Stimulated activated CD8-positive, alpha-beta memory T cell treated with anti-CD3 and anti-CD28 coated beads, Interleukin-12 subunit alpha, Interleukin-12 subunit beta, amount 100 ng/mL, for 24 hours (primary cell): ENCODE results near the gene BCAS1.
"Not testable (repeated sequence)": the region's sequence is repeated elsewhere in the genome, so short reads cannot be mapped to it uniquely, and the experiment has no call there.

Source experiments
- DNase-seq: peaks from one replicate; pipeline ENCODE4 v3.0.0-alpha.2; 2020; ENCODE audit errors: extremely low read depth

Gene BCAS1

DNA sequence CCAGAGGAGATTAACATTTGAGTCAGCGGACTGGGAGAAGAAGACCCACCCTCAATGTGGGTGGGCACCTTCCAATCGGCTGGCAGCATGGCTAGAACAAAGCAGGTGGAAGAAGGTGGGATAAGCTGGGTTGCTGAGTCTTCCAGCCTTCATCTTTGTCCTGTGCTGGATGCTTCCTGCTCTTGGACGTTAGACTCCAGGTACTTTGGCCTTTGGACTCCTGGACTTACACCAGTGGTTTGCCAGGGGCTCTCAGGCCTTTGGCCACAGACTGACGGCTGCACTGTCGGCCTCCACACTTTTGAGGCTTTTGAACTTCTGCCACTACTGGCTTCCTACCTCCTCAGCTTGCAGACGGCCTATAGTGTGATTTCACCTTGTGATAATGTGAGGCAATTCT is 50.8 kb downstream of the BCAS1 start:
- no peak for DNase-seq

DNA sequence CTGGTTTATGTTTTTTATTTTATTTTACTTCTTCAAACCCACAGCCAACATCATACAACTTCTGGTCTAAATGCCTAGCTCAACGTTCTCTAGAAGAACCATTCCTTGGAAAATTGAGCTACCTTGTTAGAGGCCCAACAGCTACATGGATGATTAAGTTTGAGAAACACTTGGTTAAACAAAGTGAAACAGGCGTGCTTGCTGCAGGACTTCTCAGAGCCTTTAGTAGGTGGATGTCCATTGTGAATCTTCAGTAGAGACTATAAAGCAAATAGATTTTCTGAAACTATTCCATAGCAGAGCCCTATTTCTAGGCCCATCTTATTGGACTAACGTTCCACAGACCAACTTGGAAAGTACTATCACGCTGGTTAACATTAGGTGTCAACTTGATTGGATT is 51.3 kb downstream of the BCAS1 start:
- DNase-seq, result no peak

DNA sequence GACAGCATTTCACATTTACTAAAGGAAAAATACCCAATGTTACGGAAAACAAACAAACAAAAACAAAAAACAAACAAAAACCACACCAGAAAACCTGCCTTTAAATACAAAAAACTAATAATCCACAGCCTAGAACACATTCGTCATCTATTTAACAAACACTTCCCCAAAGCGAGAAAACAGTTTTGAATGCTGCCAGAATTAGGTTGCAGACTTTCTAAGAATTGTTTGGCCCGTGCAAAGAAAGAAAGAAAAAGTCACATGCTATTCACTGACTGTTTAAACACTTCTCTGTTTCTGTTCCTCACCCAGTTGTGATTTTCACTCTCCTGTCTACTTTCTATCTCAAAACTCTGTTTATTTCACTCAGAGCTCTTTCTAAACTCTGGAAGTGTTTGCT is 52.5 kb downstream of the BCAS1 start:
- DNase-seq, result no peak

DNA sequence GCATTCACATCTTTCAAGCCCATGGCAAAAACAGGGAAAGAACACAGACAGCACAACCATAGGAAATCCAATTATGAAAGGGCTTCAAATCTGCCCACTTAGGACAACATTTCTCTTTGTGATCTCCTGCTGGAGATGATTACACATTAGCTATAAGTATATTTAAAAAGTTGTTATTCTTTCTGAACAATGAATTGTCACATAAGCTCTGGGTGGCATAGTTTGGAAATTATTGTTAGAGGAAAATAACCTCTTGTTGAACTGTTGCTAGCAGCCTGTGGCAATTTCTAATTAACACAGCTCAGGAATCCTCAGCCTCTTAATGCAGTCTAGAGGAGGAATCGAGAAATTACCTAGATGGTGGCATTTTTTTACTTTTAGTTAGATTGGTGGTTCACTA is 54.9 kb downstream of the BCAS1 start:
- DNase-seq, result no peak

DNA sequence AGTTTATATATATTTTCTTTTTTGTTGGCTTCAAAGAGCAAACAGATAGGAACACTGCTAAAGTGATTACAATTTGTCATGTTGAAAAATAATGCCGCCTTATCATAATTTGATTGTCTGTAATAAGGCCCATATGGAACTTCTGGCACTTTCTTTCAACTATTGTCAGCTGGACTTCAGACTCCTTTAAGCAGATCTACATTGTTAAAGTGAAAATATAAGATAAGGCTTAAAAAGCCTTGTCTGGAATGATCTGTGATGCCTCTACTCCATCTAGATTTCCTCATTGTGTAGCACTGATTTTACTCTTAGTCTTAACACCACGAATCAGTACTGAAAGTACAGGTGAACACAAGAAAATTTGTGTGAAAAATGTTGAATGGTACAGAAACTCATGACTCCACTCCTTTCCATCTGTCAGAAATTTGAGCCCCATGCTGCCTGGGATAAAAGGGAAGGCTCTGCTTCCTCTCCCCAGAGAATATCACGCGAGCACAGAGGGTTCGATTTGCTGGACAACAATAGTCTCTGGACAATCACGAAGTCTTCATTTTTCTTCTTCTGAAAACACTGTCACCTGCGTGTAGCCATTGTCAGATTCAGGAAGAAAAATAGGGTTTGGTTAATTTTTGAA is 56.0 kb downstream of the BCAS1 start:
- no peak for DNase-seq

DNA sequence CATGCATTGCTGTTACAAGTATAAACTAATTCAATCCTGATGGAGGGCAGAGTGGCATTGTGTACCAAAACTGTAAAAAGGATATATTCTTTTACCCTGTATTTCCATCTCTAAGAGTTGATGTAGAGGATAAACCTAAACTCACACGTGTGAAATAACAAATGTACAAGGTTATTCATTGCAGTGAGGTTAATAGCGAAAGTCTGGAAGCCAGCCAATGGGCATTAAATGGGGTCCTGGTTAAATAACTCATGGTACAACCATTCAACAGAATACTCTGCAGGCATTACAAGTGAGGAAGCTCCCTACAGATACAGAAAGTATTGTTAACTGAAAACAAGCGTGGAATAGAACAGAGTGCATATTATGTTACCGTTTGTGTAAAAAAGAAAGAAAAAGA is 56.9 kb downstream of the BCAS1 start:
- DNase-seq, result no peak

DNA sequence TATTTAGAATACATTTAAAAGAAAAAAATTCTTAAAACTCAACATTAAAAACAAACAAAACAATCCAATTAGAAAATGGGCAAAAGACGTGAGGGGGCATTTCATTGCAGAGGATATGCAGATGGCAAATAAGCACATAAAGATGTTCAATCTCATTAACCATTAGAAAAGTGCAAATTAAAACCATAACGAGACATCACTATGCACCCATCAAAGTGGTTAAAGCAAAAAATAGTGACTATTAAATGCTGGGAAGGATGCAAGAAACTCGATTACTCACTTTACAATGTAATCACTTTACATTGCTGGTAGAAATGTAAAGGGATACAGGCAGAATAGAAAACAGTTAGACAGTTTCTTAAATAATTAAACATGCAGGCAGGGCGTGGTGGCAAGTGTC is 59.0 kb downstream of the BCAS1 start:
- no peak for DNase-seq

DNA sequence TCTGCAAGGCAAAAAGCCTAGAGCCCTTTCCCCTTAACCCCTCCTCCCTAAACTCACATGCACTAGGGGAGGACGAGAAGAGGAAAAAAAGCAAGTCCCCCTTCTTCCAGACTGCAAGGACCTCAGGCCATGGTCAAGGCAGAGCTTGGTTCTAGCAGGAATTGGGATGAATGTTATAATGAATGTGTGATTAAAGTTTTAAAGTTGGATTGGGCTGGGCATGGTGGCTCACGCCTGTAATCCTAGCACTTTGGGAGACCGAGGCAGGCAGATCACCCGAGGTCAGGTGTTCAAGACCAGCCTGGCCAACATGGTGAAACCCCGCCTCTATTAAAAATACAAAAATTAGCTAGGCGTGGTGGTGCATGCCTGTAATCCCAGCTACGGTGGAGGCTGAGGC is 64.2 kb downstream of the BCAS1 start:
- not testable (repeated sequence) for DNase-seq

DNA sequence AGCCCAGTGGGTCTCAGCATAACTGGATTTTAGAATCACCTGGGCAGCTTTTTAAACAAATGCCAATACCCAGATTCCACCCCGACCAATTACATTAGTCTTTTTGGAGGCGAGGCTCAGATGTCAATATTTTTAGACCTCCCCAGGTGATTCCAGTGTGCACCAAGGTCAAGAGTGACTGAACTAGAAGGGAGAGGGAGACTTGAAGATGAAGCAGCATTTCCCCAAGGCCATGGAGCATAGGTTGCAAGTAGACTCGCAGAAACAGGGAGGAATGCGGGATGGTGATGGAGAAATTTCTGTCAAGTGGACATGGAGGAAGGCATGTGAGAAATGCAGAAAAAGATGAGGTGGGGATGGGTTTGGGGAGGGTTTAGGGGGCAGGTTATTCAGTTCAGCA is 64.9 kb downstream of the BCAS1 start:
- no peak for DNase-seq

DNA sequence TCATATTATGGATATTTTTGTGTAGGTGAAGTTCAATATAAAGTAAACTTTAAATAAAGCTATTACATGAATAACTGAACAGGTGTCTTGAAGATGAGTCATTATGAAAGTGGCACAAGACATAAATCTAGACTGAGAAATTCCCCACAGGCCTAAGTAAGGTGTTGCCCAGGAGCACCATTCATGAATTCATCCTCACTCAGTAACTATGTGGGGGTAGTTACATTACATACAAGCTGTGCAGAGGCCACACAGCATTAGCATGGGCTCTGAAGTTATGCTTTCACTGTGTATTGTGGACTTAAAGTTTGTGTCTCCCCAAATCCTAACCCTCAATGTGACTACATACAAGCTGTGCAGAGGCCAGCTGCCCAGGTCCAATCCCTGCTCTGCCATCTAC is 65.9 kb downstream of the BCAS1 start:
- no peak for DNase-seq

DNA sequence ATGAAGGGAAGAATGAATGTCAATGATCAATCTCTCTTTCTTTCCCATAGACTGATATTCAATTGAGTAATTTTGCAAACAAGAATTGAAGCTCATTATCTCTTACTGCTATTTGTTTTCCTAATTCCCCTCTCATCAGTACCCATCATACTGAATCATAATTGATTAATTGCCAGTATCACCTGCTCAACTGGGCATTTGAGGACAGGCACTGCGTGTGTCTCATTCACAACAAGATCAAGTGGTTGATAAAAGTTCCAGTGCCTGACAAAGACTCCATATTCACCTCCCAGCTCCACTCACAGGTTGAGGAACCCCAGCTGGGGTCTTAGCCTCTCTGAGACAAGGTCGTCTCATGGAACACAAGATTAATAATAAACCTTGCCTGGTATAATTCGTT is 67.7 kb downstream of the BCAS1 start:
- DNase-seq, result no peak

DNA sequence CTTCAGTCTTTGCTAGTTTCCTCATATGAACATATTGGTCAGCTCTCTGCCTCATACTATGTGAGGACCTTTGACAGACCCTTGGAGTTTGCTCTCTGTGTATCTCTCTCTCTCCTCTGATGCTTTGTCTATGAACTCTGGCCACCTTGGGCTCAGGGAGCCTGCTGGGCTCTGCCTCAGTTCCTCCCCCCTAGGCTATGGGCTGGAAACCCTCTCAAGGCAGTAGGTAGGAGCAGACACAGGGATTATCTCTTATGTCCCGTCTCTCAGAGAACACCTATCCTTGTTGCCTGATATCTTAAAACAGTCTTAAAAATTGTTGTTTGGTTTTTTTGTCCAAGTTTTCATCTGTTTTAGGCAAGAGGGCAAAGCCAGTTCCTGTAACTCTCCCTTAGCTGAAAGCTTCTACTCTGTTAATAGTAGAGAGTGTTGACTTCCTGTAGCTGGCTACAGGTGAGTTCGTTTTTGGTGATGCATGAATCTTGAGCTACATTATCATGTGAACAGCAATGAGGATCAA is 68.3 kb downstream of the BCAS1 start:
- no peak for DNase-seq

DNA sequence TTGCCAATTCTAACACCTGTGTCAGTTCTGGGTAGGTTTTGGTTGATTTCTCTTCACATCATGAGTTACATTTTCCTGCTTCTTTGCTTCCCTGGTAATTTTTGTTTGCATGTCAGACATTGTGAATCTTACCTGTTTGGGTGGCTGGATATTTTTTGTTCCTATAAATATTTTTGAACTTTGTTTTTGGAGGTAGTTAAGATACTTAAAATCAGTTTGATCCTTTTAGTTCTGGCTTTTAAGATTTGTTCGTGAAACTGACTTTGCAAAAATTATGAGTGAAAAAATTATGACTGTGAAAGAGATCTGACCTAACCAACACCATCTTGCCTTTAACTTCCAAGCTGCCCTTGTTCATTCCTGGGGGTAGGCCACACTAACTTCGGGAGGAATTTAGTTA is 69.5 kb downstream of the BCAS1 start:
- DNase-seq, result no peak

DNA sequence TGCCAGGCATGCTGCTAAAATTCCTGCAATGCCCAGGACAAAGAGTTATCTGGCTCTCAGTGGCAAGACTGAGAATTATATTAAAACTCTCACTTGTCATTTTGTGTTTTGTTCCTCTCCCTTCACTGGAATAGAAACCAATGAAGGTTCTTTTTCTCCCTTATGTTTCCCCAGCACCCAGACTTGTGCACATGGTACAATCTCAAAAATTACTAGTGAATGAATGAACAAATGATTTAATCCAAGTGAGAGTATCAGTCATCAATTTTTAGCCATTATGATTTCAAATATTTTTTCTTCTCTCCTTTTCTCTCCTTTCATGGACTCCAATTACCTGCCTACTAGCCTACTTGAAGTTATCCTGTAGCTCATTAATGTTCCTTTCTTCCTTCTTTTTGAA is 70.1 kb downstream of the BCAS1 start:
- no peak for DNase-seq

DNA sequence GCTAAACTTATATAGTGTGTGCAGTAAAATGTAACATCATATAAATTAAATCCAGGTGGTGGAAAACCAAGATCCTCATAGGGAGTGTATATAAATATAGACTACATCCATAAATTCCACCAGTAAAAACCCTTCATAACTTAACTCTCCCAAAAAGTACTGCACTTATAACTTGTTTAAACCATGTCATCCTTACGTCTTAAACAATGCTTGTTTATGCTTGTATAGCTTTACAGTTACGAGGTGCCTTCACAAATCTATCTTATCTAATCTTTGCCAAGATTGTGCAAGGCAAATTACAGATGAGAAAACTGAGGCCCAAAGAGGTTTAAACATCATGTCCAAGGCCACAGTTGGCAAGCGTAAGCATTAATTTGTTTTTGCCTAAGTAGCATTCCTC is 71.3 kb downstream of the BCAS1 start:
- no peak for DNase-seq

DNA sequence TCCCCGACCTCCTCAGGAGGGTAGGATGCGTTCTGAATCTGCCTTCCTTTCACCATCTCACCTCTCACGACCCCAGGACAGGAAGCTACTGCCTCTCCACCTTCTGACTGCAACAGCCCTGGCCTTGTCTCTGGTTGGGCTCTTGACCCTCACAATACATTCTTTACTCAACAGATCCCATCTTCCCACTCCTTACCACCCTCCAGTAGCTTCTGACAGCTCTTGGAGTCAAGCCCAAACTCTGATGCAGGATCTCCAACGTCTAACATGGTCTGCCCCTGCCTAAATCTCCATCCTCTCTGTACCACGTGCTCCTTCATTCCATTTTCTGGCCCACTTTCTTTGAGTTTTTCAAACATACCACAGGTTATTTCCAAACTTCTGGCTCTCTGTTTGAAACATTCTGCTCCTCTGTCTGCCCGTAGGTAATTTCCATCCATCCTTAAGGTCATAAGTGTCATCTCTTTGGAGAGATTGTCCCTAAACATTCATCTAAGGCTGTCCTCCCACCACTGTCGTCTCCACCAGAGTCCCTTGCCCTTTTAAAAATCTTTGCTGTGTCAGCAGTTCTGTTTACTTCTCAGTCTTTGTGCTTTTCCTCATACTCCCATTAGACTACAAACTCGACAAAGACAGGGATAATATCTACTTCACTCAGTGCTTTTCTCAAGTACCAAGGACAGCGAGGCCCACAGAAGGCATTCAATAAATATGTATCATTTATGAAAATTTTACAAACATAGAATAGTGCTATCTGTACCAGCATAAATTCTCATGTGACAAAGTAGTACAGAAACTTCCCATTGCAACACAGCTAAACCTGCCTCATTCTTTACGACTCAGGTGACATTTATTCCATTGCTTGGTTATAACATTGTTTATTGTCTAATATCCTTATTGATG is 73.6 kb downstream of the BCAS1 start:
- no peak for DNase-seq

DNA sequence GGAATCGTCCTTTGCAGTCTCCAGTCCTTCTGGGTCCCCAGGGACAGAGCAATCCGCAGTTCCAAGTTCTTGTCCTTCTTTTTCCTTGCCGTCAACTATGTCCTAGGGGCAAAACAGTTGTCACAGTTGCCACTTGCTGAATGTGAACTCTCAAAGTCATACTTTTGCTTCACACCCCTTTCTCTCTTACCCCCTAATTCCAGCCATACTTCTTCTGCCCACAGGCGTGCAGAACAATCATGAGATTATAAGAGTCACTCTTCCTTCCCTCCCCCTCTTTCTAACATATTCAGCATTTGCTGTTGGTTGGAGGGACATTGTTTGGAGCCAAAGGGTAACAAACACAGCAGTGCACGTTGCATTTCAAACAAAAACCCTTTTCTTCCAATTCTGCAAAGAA is 74.4 kb downstream of the BCAS1 start:
- DNase-seq, result no peak

DNA sequence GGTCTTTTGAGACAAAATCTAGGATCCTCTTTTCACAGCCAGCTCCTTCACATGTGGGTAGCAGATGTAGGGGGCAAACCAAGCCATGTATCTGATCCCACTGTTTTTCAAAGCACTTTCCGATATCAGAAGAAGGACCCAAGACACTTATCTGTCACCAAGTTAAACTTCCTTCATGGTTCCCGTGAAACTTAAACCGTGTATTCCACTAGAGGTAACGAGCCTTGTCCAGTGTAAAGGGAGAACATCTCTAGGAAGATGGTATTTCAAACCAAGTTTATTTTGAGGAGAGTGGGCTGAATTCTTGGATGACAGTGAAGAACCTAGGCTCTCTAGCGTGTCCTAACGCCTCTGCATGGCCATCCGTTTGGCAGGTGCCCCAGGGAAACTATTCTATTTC is 76.3 kb downstream of the BCAS1 start:
- DNase-seq, result no peak

DNA sequence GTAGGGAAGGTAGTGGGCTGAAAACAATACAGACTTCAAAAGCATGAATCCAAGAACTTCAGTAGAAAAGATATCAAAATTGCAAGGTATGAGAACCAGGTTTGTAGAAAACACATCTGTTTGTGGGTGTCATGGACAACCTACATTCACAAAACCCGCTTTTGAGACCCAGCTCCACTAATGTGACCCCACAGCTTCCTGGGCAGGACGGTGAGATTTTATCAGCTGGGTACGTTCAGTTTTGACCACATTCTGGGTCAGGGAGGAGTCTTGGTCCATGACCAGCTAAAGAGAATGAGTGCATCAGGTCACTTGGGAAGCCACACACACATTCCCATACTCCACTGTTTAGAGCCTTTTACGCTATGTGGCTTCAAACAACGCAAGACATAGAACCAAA is 77.1 kb downstream of the BCAS1 start:
- no peak for DNase-seq

DNA sequence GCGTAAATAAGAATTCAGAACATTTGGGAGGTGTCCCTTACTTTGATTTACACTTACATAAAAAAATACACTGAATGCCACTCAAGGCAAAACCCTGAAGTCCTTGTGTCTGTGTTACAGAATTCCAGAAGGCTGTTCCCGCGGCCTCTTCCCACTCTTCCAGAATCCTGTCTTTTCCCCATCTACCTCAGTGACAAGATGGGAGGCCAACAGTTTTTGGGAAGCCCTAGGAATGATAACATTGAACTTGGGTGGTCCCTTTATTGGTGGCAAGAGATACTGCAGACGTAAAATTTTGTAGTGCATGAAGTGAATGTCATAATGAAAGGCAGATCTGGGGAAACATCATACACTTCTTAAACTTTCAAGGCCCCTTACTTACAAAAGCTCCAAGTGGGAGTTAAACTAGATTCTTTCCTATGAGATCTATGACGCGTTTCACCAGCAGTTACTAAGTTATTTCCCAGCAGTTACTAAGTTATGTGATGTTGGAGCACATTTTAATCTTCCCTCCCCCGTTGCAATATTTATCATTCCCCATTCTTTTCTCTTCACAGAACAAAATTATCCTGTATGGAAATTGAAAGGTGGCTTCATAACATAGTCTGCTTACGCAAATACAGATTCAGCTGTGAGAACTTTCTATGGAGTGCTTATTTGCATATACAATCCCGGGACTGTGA is 79.5 kb downstream of the BCAS1 start:
- DNase-seq, result no peak

DNA sequence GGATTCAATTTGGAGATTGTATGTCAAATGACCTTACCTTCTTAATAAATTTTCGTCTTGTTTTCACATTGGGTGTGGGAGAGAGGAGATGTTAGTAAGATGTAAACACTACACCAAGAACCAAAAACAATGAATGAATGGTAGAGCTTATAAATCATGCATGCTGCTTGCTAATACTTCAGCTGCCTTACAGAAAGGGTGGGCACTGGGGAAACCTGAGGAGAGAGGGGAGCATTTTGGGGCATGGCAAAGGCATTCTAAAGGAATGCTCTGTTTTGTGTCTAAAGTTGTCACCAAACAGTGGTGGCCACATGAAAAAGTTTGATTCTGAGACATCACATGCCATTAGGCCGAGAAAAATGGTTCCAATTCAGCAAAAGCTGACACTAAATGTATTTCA is 80.4 kb downstream of the BCAS1 start:
- no peak for DNase-seq

DNA sequence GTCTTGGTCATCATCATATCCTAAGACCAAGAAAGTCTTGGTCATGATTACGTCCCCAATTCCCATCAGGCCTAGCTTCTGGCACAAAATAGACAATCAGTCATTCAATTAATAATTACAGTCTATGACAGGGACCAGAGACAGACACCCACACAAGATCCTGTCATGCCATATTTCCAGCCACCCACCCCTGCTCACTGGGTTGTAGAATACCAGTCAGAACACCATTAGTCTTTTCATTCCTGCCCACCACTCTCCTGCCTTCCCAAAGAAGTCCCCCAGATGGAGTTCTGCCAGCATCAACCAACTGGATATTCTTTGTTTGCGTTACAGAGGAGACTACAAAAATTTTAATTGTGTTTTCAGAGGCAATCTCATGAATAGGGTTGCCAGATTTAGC is 81.0 kb downstream of the BCAS1 start:
- DNase-seq, result no peak
